Right atrium auricular region (tissue), 2 donors: Measurements from ENCODE around the gene TAS2R60. TPM values are rescaled to one million over a fixed set of nuclear protein-coding genes. Genes with fewer than 3 reads are reported as not detected.
A peak's percentile ranks its signal among the peaks of the same experiment; 100 is the strongest.

ENCODE experiments used
- DNase-seq: peaks from one replicate; pipeline ENCODE4 v3.0.0-alpha.2; 2019; ENCODE audit warnings: low spot score
- H3K27ac ChIP-seq, 2 donors: fragments of 200-600 bp; sonication (generic); 1 replicate in 1 of 2; 2 replicates in 1 of 2; pipeline ENCODE4 v1.5.1; 2016 to 2019
- H3K27me3 ChIP-seq, 2 donors: fragments of 200-600 bp; sonication (generic); one replicate each; pipeline versions ENCODE4 v1.5.1 to v1.6.0; 2017 to 2019
- H3K36me3 ChIP-seq: fragments of 200-600 bp; sonication (generic); one replicate; pipeline ENCODE4 v1.5.1; 2016
- H3K4me1 ChIP-seq, 2 donors: fragments of 200-600 bp; sonication (generic); one replicate each; pipeline versions ENCODE4 v1.5.1 to v1.6.0; 2017 to 2019
- H3K4me3 ChIP-seq, 2 donors: fragments of 200-600 bp; sonication (generic); 1 replicate in 1 of 2; 2 replicates in 1 of 2; pipeline ENCODE4 v1.5.1; 2017 to 2019; ENCODE audit warnings: mild to moderate bottlenecking in 1 of 2, moderate library complexity in 1 of 2
- H3K9me3 ChIP-seq, 2 donors: fragments of 200-600 bp; sonication (generic); one replicate each; pipeline ENCODE4 v1.5.1; 2019
- CTCF ChIP-seq, 2 donors: fragments of 200-600 bp; sonication (generic); IDR thresholded peaks; one replicate each; pipeline ENCODE4 v1.5.1; 2019; ENCODE audit warnings: antibody characterized with exemption in 2 of 2
- total RNA-seq, 2 donors: library from RNA; depleted of rRNA; stranded (reverse); fragments of >200 nt; gene quantifications; one replicate each; pipeline ENCODE4 v1.1.0, GENCODE V29; 2016

TAS2R60 gene
- total RNA-seq, 2 donors from 2014 or later = not detected

- Histone ChIP-seq H3K4me3 (no peak overlapping the region), H3K9me3 (no peaks in the 10 kb centered on the region), H3K27me3 (no peaks in the 10 kb centered on the region), H3K4me1 (peaks cover 0 to 12% of the 10 kb centered on the region in 2 donors), H3K27ac (peak overlapping the region; percentile 15 to 26), H3K36me3 (no peaks in the 10 kb centered on the region)
- no peak for DNase-seq
- TF ChIP-seq CTCF (IDR thresholded peaks at IDR 0.05) = no peak
Observed at GRCh38 chr7:143487061-143487460, 43.8 kb downstream of the TAS2R60 start.

GRCh38 chr7:143487566-143487965 lies 44.3 kb downstream of the TAS2R60 start:
- Histone ChIP-seq H3K27me3 (no peaks in the 10 kb centered on the region), H3K27ac (peak overlapping the region in 1 of 2 donors; percentile 15), H3K4me1 (peaks cover 0 to 12% of the 10 kb centered on the region in 2 donors), H3K36me3 (no peaks in the 10 kb centered on the region), H3K4me3 (no peak overlapping the region), H3K9me3 (no peaks in the 10 kb centered on the region)
- DNase-seq = peak; percentile 63
- TF ChIP-seq CTCF (IDR thresholded peaks at IDR 0.05) = no peak

GRCh38 chr7:143490717-143491306 lies 47.6 kb downstream of the TAS2R60 start:
- no peaks in the 10 kb centered on the region for H3K9me3 ChIP-seq

GRCh38 chr7:143492043-143492471 lies 48.8 kb downstream of the TAS2R60 start:
- H3K27me3 ChIP-seq = no peaks in the 10 kb centered on the region
- no peak for TF ChIP-seq CTCF (IDR thresholded peaks at IDR 0.05)
- no peak for DNase-seq
- H3K36me3 ChIP-seq = no peaks in the 10 kb centered on the region
- no peaks in the 10 kb centered on the region for H3K9me3 ChIP-seq
- peaks cover 0 to 9% of the 10 kb centered on the region in 2 donors for H3K4me1 ChIP-seq
- no peak overlapping the region for H3K27ac ChIP-seq
- no peak overlapping the region for H3K4me3 ChIP-seq

More at GRCh38 chr7:143490717-143491306, 47.6 kb downstream of the TAS2R60 start:
- Histone ChIP-seq H3K27me3 (no peaks in the 10 kb centered on the region), H3K4me3 (no peak overlapping the region), H3K4me1 (peaks cover 0 to 12% of the 10 kb centered on the region in 2 donors), H3K27ac (no peak overlapping the region), H3K36me3 (no peaks in the 10 kb centered on the region)
- DNase-seq = no peak
- peak in 1 of 2 donors; percentile 67 for TF ChIP-seq CTCF (IDR thresholded peaks at IDR 0.05)

- Histone ChIP-seq H3K4me1 (no peaks in the 10 kb centered on the region), H3K9me3 (no peaks in the 10 kb centered on the region), H3K27ac (no peak overlapping the region), H3K27me3 (no peaks in the 10 kb centered on the region), H3K4me3 (no peak overlapping the region), H3K36me3 (no peaks in the 10 kb centered on the region)
- no peak for DNase-seq
- TF ChIP-seq CTCF (IDR thresholded peaks at IDR 0.05) = no peak
Observed at GRCh38 chr7:143492799-143493739, 49.8 kb downstream of the TAS2R60 start.
